IPS-NIHi11 (cell line): Measurements from ENCODE around the gene SMARCC1.

Experiments used
- DNase-seq: peaks from one replicate; pipeline ENCODE4 v3.0.0; 2012; ENCODE audit warnings: mixed read lengths, low spot score

Gene SMARCC1

GRCh38 chr3:47634996-47635395, 146.7 kb downstream of the SMARCC1 start:
- DNase-seq: no peak

GRCh38 chr3:47630810-47631209, 150.9 kb downstream of the SMARCC1 start:
- no peak for DNase-seq

DNA sequence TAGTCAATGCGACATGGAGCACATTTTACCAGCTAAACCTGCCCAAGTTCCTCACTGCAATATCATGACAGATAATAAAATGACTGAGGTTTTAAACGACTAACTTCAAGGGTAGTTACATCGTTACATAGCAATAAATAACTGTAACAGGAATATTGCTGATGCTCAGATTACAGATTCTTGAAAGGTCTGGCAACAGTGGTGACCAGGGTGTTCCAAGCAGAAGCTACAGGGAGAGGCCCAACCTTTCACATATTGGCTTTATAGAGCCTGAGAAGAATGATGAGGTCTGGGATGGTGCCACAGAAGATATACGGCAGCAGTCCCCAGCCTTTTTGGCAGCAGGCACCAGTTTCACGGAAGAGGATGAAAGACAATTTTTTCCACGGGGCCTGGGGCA, 151.9 kb downstream of the SMARCC1 start:
- DNase-seq: no peak

DNA sequence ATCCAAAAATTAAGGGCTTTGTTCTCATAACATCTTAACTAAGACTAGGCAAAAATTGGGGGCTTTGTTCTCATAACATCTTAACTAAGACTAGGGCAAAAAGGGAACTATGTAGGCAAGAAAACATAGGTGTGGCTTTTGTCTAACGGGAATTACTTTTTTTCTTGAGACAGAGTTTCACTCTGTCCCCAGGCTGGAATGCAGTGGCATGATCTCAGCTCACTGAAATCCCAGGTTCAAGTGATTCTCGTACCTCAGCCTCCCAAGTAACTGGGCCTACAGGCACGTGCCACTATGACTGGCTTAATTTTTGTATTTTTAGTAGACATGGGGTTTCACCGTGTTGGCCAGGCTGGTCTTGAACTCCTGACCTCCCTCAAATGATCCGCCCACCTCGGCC, 153.3 kb downstream of the SMARCC1 start:
- DNase-seq: no peak

- DNase-seq: no peak
Measured at GRCh38 chr3:47622671-47623461, 158.8 kb downstream of the SMARCC1 start.

DNA sequence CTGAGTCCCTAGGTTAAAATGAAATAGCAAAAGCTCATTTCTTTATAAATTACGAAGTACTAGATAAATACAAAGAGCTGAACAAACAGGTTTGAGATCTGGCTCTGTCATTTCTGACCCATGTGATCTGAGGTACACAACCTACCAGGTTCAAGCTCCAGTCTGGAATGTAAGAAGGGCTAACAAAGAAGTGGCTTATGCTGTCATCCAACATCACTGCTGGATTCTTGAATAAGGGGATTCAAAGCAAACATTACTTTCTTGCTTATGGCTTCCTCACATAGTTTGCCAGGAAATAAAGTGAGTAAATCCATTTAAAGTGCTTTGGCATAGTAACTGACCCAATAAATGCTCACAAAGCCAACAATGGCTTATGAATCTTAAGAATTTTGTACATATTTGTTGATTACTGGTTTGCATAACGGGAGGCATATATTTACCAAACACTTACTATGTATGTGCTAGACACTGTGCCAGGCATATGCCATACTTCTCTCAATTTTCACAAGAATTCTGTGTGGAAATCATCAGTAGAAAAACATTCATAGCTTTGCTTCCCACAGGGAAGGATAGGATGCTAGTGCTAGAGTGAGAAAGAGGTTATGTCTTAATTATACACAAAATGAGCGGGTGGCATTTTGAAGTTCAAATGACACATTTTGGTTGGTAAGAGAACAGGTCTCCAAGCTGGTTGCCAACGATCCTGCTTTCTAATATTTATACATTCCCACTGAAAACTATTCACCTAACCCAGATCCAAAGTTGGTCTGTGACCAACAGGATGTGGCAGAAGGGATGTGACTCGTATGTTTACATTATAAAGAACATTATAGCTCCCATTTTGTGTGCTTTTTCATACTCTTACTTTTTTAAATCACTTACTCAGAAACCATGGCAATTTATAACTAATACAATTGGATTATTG, 164.3 kb downstream of the SMARCC1 start:
- no peak for DNase-seq

- DNase-seq: no peak
Measured at GRCh38 chr3:47614788-47615187, 166.9 kb downstream of the SMARCC1 start.

- DNase-seq: no peak
Measured at GRCh38 chr3:47613722-47614121, 168.0 kb downstream of the SMARCC1 start.

- no peak for DNase-seq
Measured at GRCh38 chr3:47612879-47613278, 168.8 kb downstream of the SMARCC1 start.

- DNase-seq: no peak
Measured at GRCh38 chr3:47612178-47612577, 169.5 kb downstream of the SMARCC1 start.

DNA sequence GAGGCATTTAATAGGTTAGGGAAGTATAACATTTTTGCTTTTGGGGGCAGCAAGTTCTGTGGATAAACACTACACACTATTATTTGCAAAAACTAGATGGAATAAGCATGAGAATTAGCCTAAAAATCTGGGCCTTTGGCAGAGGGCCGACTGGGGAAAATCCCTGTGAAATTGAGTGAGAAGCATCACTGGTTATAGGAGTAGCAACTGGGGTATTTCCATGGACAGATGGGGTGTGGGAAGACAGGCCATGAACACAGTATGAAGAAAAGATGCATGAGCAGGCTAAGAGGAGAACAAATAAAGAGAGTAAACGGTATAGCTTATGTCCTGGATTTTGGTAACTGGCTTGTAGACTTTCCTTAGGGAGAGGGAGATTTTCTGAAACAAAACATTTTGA, 170.1 kb downstream of the SMARCC1 start:
- no peak for DNase-seq

DNA sequence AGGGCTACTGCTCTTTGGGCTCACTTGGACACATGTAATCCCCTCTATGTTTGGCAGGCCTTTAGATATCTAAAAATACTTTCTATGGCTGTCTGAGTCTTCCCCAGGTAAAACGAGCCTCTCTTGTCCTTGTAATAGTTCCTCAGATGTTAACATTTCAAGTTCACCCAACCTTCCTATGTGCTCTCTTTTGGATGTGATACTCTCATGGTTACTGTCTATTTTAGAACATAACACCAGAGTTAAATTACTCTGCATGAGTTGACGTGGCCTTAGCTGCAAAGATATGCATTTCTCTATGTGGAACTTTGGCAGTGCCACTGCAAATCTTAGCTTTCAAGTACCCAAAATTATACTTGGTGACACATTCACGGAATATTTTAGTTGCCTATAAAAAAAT, 171.1 kb downstream of the SMARCC1 start:
- DNase-seq: no peak

GRCh38 chr3:47607335-47607734, 174.4 kb downstream of the SMARCC1 start:
- DNase-seq: no peak

DNA sequence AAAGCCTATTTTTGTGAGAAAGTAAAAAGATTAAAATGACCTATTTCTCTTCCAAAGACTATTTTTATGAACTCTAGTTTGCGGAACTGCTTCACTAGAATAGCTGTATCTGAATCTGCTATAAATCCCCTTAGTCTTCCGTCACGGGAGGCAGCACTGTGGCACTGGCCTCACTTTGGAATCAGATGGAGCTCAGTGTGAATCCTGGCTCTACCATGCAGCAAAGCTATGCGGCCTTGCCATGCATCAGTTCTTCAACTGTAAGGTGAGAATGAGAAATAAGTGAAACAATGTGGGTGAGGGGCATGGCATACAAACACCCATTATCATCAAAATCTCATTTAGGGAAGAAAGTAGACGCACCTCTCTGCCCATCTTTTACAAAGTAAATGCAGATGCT, 175.5 kb downstream of the SMARCC1 start:
- no peak for DNase-seq

- DNase-seq: no peak
Measured at GRCh38 chr3:47605652-47606051, 176.0 kb downstream of the SMARCC1 start.

GRCh38 chr3:47604145-47604544, 177.5 kb downstream of the SMARCC1 start:
- DNase-seq: no peak

GRCh38 chr3:47603332-47603731, 178.4 kb downstream of the SMARCC1 start:
- no peak for DNase-seq

GRCh38 chr3:47601281-47601680, 180.4 kb downstream of the SMARCC1 start:
- no peak for DNase-seq

DNA sequence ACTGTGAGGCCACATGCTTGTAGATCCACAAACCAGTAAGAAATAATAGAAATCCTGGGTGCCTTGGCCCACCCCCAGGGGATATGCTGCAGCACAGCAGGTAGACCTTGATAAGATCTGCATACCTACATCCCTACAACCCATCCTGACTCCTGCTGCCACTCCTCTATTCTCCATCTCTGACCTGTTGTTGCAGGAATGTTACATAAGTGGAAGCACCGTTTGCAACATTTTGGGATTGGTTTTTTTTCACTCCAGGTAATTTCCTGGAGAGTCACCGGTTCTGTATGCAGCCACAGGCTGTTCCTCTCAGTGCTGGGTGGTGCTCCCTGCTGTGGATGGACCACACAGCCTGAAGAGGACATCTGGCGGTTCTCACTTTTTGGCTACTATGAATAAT, 186.9 kb downstream of the SMARCC1 start:
- DNase-seq: no peak

- DNase-seq: no peak
Measured at GRCh38 chr3:47592066-47592795, 189.5 kb downstream of the SMARCC1 start.

- no peak for DNase-seq
Measured at GRCh38 chr3:47590216-47590615, 191.5 kb downstream of the SMARCC1 start.

GRCh38 chr3:47588587-47588986, 193.1 kb downstream of the SMARCC1 start:
- DNase-seq: no peak

GRCh38 chr3:47588053-47588452, 193.6 kb downstream of the SMARCC1 start:
- no peak for DNase-seq
